ENCODE results near the gene LSM2. TPM values are rescaled to one million over a fixed set of nuclear protein-coding genes. Genes with fewer than 3 reads are reported as not detected.

The LSM2 gene
- total and polyA plus RNA-seq, 2 donors (not counting 1 experiment from before 2014, with no cell fraction given) = 52.4 to 57.4 TPM

DNA sequence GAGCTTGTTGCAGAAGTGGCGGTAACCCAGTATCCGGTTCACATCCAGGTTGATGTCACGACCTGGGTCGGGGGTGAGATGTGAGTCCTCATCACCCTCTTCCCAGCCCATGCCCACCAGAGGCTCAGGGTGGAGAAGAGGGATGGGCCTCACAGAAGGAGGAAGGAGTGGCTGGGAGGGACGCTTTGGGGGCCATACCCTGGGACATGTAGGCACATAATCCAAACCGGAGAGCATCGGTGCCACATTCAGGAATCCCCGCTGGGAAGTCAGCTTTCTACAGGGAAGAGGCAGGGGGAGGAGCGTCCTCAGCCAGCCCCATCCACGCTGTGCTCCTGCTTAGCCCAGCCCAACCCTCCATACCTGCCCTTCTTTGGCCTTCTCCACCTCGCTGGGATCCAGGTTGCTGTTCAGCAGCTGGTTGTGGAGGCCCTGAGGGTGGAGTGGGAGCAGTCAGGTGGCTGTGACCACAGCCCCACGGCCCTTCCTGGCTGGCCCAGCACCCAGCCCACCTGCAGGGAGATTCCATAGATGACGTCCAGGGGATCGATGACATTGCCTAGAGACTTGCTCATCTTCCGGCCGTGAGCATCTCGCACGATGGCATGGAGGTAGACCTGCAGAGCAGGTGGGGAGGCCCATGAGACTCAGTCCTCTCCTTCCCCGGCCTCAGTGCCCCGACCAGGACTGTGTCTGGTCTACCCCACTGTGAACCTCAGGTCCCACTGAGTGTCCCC lies 26.1 kb downstream of the LSM2 start:
- intact Hi-C loops (cut with micrococcal nuclease) = no loop called here
- no peak overlapping the region for H3K9ac ChIP-seq (ENCODE audit: low read length)
- ATAC-seq (ENCODE audit: low read depth) = no peak
- H3K79me2 ChIP-seq (ENCODE audit: control insufficient read depth, insufficient read depth, low read length) = peaks cover 18% of the 10 kb centered on the region
- 90% methylated on average over 16 of the region's 20 CpGs for WGBS (ENCODE audit: insufficient coverage)
- no peak for DNase-seq
- no peak overlapping the region for H2AFZ ChIP-seq (ENCODE audit: insufficient read depth, low read depth, low read length, poor library complexity, severe bottlenecking)
- Mint-ChIP-seq H3K27ac (no peak overlapping the region), H3K4me3 (no peak overlapping the region), H3K27me3 (no peaks in the 10 kb centered on the region), H3K9me3 (ENCODE audit: insufficient read depth) (no peaks in the 10 kb centered on the region), H3K4me1 (peaks cover 19% of the 10 kb centered on the region)
- H3K4me2 ChIP-seq (replicated peaks; ENCODE audit: low read depth, low read length, poor library complexity, severe bottlenecking) = no peak overlapping the region
- H3K9me3 ChIP-seq (ENCODE audit: control extremely low read depth in 1 of 3, control insufficient read depth in 2 of 3, insufficient read depth in 1 of 3, low read length in 2 of 3) = no peaks in the 10 kb centered on the region
- no peak overlapping the region for H3K4me3 ChIP-seq (ENCODE audit: control extremely low read depth in 1 of 5, extremely low read depth in 1 of 5, insufficient read depth in 1 of 5, low read depth in 2 of 5, low read length in 4 of 5)
- peaks cover 0 to 70% of the 10 kb centered on the region in 2 experiments for H3K36me3 ChIP-seq (replicated peaks in 1 of 2; ENCODE audit: control extremely low read depth in 1 of 2, control insufficient read depth in 1 of 2, extremely low read depth in 1 of 2, insufficient read depth in 2 of 2, low read length in 1 of 2)
- peaks cover 15 to 21% of the 10 kb centered on the region in 2 donors for H3K4me1 ChIP-seq (ENCODE audit: control insufficient read depth in 2 of 2, insufficient read depth in 2 of 2, low read length in 2 of 2)
- no peaks in the 10 kb centered on the region for H4K20me1 ChIP-seq (ENCODE audit: control insufficient read depth, insufficient read depth, low read length, poor library complexity, severe bottlenecking)
- POLR2A ChIA-PET = interaction anchor here (1.0 kb wide), 1 partner anchor 49 kb away, joined by 9 read pairs; no protein-coding TSS in a partner anchor
- CTCF ChIA-PET = no interaction called here
- no peak overlapping the region for H3K27ac ChIP-seq (ENCODE audit: low read length in 2 of 2)
- H3K27me3 ChIP-seq (replicated peaks in 1 of 4; ENCODE audit: control extremely low read depth in 1 of 4, control insufficient read depth in 3 of 4, insufficient read depth in 4 of 4, low read length in 3 of 4) = no peaks in the 10 kb centered on the region
- TF ChIP-seq CTCF (IDR thresholded peaks at IDR 0.05) (no peak), EZH2 (IDR thresholded peaks at IDR 0.05; ENCODE audit: borderline replicate concordance, insufficient read depth, low read depth, low read length, poor library complexity, severe bottlenecking) (no peak)

DNA sequence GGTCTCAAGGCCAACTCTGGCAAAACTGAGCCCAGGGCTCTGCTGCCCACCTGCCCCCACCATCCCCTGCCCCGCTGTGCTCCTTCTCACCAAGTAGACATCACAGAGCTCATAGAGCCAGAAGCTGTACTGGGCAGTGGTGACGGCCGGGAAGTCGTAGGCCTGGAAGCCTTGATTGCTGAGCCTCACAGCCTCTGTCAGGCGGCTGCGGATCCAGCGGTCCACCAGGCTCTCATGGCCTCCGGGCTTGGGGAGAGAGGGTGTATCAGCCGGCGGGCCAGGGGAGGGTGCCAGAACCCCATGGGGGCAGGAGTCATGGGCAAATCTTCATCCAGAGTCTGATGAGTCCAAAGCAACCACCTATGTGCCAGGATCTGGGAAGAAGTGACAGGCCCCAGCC lies 26.9 kb downstream of the LSM2 start:
- WGBS (ENCODE audit: insufficient coverage) = 97% methylated on average over 10 of the region's 10 CpGs
- H3K4me3 Mint-ChIP-seq = no peak overlapping the region
- H3K27me3 Mint-ChIP-seq = no peaks in the 10 kb centered on the region
- Histone ChIP-seq H3K27me3 (replicated peaks in 1 of 4; ENCODE audit: control extremely low read depth in 1 of 4, control insufficient read depth in 3 of 4, insufficient read depth in 4 of 4, low read length in 3 of 4) (no peaks in the 10 kb centered on the region), H3K4me3 (ENCODE audit: control extremely low read depth in 1 of 5, extremely low read depth in 1 of 5, insufficient read depth in 1 of 5, low read depth in 2 of 5, low read length in 4 of 5) (no peak overlapping the region), H3K9ac (ENCODE audit: low read length) (no peak overlapping the region), H3K4me1 (ENCODE audit: control insufficient read depth in 2 of 2, insufficient read depth in 2 of 2, low read length in 2 of 2) (peaks cover 15 to 21% of the 10 kb centered on the region in 2 donors), H3K4me2 (replicated peaks; ENCODE audit: low read depth, low read length, poor library complexity, severe bottlenecking) (no peak overlapping the region), H3K36me3 (replicated peaks in 1 of 2; ENCODE audit: control extremely low read depth in 1 of 2, control insufficient read depth in 1 of 2, extremely low read depth in 1 of 2, insufficient read depth in 2 of 2, low read length in 1 of 2) (peaks cover 0 to 63% of the 10 kb centered on the region in 2 experiments), H3K27ac (ENCODE audit: low read length in 2 of 2) (no peak overlapping the region), H3K79me2 (ENCODE audit: control insufficient read depth, insufficient read depth, low read length) (peaks cover 10% of the 10 kb centered on the region), H2AFZ (ENCODE audit: insufficient read depth, low read depth, low read length, poor library complexity, severe bottlenecking) (no peak overlapping the region), H3K9me3 (ENCODE audit: control extremely low read depth in 1 of 3, control insufficient read depth in 2 of 3, insufficient read depth in 1 of 3, low read length in 2 of 3) (no peaks in the 10 kb centered on the region), H4K20me1 (ENCODE audit: control insufficient read depth, insufficient read depth, low read length, poor library complexity, severe bottlenecking) (no peaks in the 10 kb centered on the region)
- TF ChIP-seq EZH2 (IDR thresholded peaks at IDR 0.05; ENCODE audit: borderline replicate concordance, insufficient read depth, low read depth, low read length, poor library complexity, severe bottlenecking) (no peak), CTCF (IDR thresholded peaks at IDR 0.05) (no peak)
- ChIA-PET POLR2A (no interaction called here), CTCF (no interaction called here)
- no peak for ATAC-seq (ENCODE audit: low read depth)
- no peaks in the 10 kb centered on the region for H3K9me3 Mint-ChIP-seq (ENCODE audit: insufficient read depth)
- DNase-seq = no peak
- no peak overlapping the region for H3K27ac Mint-ChIP-seq
- H3K4me1 Mint-ChIP-seq = peaks cover 21% of the 10 kb centered on the region
- intact Hi-C loops (cut with micrococcal nuclease) = no loop called here
